A549 (cell line): ENCODE measurements around the gene EXOC1. TPM values are rescaled to one million over a fixed set of nuclear protein-coding genes. Genes with fewer than 3 reads are reported as not detected.

Experiments used
- ATAC-seq, 2 experiments: fragments of 200-7000 bp in 1 of 2; fragments of >200 bp in 1 of 2; cut with Nextera tagmentation in 1 of 2; cut with Tn5 transposase in 1 of 2; 3 replicates each; pipeline versions ENCODE4 v1.8.0 to v1.9.1; 2018 to 2020; ENCODE audit warnings: mild to moderate bottlenecking in 1 of 2, moderate library complexity in 1 of 2
- CTCF ChIA-PET: fragments of 300-600 bp; sonication (Branson Sonifier 250); formaldehyde crosslinking; extraction: SDS; loops from one replicate; lab custom pipeline; 2021; ENCODE audit warnings: antibody characterized with exemption, inconsistent platforms; lab: Yijun Ruan, JAX
- POLR2A ChIA-PET: fragments of 350-600 bp; formaldehyde crosslinking; extraction: SDS; loops from one replicate; lab custom pipeline; 2021; ENCODE audit warnings: antibody characterized with exemption, inconsistent platforms; lab: Yijun Ruan, JAX
- DNase-seq, 2 experiments: peaks; one replicate each; pipeline versions ENCODE4 v3.0.0 to v3.0.0-alpha.2; 2011 to 2016; ENCODE audit warnings: low read depth in 1 of 2, low spot score in 1 of 2
- FAIRE-seq: peaks from 2 replicates; lab custom pipeline; 2011; peaks lifted over from hg19 to GRCh38; lab: Jason Lieb, UNC
- H3K27ac ChIP-seq, 2 experiments: fragments of >200 bp; sonication (Bioruptor Twin); formaldehyde crosslinking; 3 replicates each; pipeline ENCODE4 v1.5.1; 2016 to 2017
- H3K4me1 ChIP-seq: fragments of >200 bp; sonication (Bioruptor Twin); formaldehyde crosslinking; 3 replicates; pipeline ENCODE4 v1.6.1; 2016
- H3K4me2 ChIP-seq: fragments of >200 bp; sonication (Bioruptor Twin); formaldehyde crosslinking; 3 replicates; pipeline ENCODE4 v1.6.1; 2016
- H3K4me3 ChIP-seq: fragments of >200 bp; sonication (Bioruptor Twin); formaldehyde crosslinking; 3 replicates; pipeline ENCODE4 v1.5.1; 2016
- H3K9me3 ChIP-seq: fragments of >200 bp; sonication (Bioruptor Twin); formaldehyde crosslinking; 3 replicates; pipeline ENCODE4 v1.6.1; 2016
- CBX2 ChIP-seq: fragments of 200-600 bp; sonication (generic); IDR thresholded peaks from 2 replicates; pipeline ENCODE4 v1.6.1; 2016; ENCODE audit warnings: low read depth, mild to moderate bottlenecking, borderline replicate concordance
- CBX8 ChIP-seq: fragments of 200-600 bp; sonication (generic); IDR thresholded peaks from 2 replicates; pipeline ENCODE4 v1.6.1; 2016
- CEBPB ChIP-seq, 2 experiments: fragments of >200 bp in 1 of 2; sonication (Bioruptor Twin) in 1 of 2; formaldehyde crosslinking in 1 of 2; IDR thresholded peaks; 2 replicates each; pipeline ENCODE4 v1.6.1; 2012 to 2016
- CHD2 ChIP-seq: fragments of 150-350 bp; IDR thresholded peaks from 2 replicates; pipeline ENCODE4 v1.6.1; 2014; ENCODE audit warnings: low read length; ENCODE audit not compliant: partially characterized antibody
- EHF ChIP-seq: fragments of 250-450 bp; sonication (Bioruptor Pico); IDR thresholded peaks from 2 replicates; pipeline ENCODE4 v1.5.0; 2020; ENCODE audit warnings: mild to moderate bottlenecking
- ESRRA ChIP-seq: fragments of 150-350 bp; IDR thresholded peaks from 2 replicates; pipeline ENCODE4 v1.6.1; 2014; ENCODE audit warnings: mild to moderate bottlenecking, low read length, borderline replicate concordance
- FOSB ChIP-seq: fragments of 250-450 bp; sonication (Bioruptor Pico); IDR thresholded peaks from 2 replicates; pipeline ENCODE4 v1.5.0; 2020; ENCODE audit warnings: mild to moderate bottlenecking, moderate library complexity
- FOSL2 ChIP-seq, 2 experiments: fragments of 450-650 bp in 1 of 2; fragments of >200 bp in 1 of 2; sonication (Bioruptor Twin) in 1 of 2; formaldehyde crosslinking; IDR thresholded peaks; 2 replicates each; pipeline versions ENCODE4 v1.5.0 to v1.6.1; 2016 to 2020; ENCODE audit warnings: mild to moderate bottlenecking in 1 of 2, moderate library complexity in 1 of 2
- HOXB5 ChIP-seq: fragments of 250-450 bp; sonication (Bioruptor Pico); IDR thresholded peaks from 2 replicates; pipeline ENCODE4 v1.5.0; 2020; ENCODE audit warnings: mild to moderate bottlenecking, moderate library complexity
- JUN ChIP-seq, 2 experiments: fragments of >200 bp; sonication (Bioruptor Twin); formaldehyde crosslinking; IDR thresholded peaks; 2 replicates in 1 of 2; 3 replicates in 1 of 2; pipeline ENCODE4 v1.6.1; 2016 to 2017
- KDM1A ChIP-seq: fragments of 200-600 bp; sonication (generic); IDR thresholded peaks from 2 replicates; pipeline ENCODE4 v1.6.1; 2016; ENCODE audit warnings: low read depth, mild to moderate bottlenecking
- KDM5A ChIP-seq: fragments of 200-600 bp; sonication (generic); IDR thresholded peaks from 2 replicates; pipeline ENCODE4 v1.6.1; 2016; ENCODE audit warnings: antibody characterized with exemption, mild to moderate bottlenecking
- MAZ ChIP-seq: fragments of 150-350 bp; IDR thresholded peaks from 2 replicates; pipeline ENCODE4 v1.6.1; 2014; ENCODE audit warnings: antibody characterized with exemption, low read depth, low read length, borderline replicate concordance
- NFE2L2 ChIP-seq: fragments of 150-350 bp; conservative IDR thresholded peaks from 2 replicates; pipeline ENCODE4 v1.6.1; 2014; ENCODE audit warnings: low read length
- PHF8 ChIP-seq: fragments of 200-600 bp; sonication (generic); IDR thresholded peaks from 2 replicates; pipeline ENCODE4 v1.6.1; 2016; ENCODE audit warnings: low read depth, mild to moderate bottlenecking, antibody characterized with exemption, moderate library complexity, borderline replicate concordance
- POLR2A ChIP-seq: IDR thresholded peaks from 2 replicates; pipeline ENCODE4 v1.6.1; 2012; ENCODE audit warnings: mild to moderate bottlenecking, low read length
- RAD21 ChIP-seq, 2 experiments: fragments of >200 bp in 1 of 2; sonication (Bioruptor Twin) in 1 of 2; formaldehyde crosslinking in 1 of 2; IDR thresholded peaks in 1 of 2; conservative IDR thresholded peaks in 1 of 2; 2 replicates in 1 of 2; 3 replicates in 1 of 2; pipeline ENCODE4 v1.6.1; 2012 to 2018; ENCODE audit warnings: inconsistent platforms in 1 of 2
- RARB ChIP-seq: fragments of 250-450 bp; sonication (Bioruptor Pico); IDR thresholded peaks from 2 replicates; pipeline ENCODE4 v1.8.0; 2021; ENCODE audit warnings: mild to moderate bottlenecking, moderate library complexity
- RFX5 ChIP-seq: fragments of 450-650 bp; IDR thresholded peaks from 2 replicates; pipeline ENCODE4 v1.7.1; 2014; ENCODE audit warnings: antibody characterized with exemption, mild to moderate bottlenecking, moderate library complexity
- SMC3 ChIP-seq: fragments of >200 bp; sonication (Bioruptor Twin); formaldehyde crosslinking; IDR thresholded peaks from 3 replicates; pipeline ENCODE4 v1.6.1; 2018; ENCODE audit warnings: inconsistent platforms
- TP53 ChIP-seq: fragments of 250-450 bp; sonication (Bioruptor Pico); IDR thresholded peaks from 2 replicates; pipeline ENCODE4 v1.5.0; 2021; ENCODE audit warnings: mild to moderate bottlenecking, moderate library complexity
- ZNF302 ChIP-seq: fragments of 250-450 bp; sonication (Bioruptor Pico); IDR thresholded peaks from 2 replicates; pipeline ENCODE4 v1.9.0; 2021; ENCODE audit warnings: inconsistent platforms, mild to moderate bottlenecking, moderate library complexity
- ZSCAN20 ChIP-seq: fragments of 250-450 bp; sonication (Bioruptor Pico); IDR thresholded peaks from 2 replicates; pipeline ENCODE4 v1.8.0; 2022; ENCODE audit warnings: mild to moderate bottlenecking, moderate library complexity
- WGBS: methylation state at CpG from one replicate; pipeline ENCODE4 v1.1.6; 2017; ENCODE audit errors: missing lambda C conversion rate; 5-methylcytosine and 5-hydroxymethylcytosine counted together
- polyA plus RNA-seq, 4 experiments: library from polyadenylated mRNA; depleted of rRNA in 3 of 4; stranded (reverse); fragments of >200 nt; fragmentation: RNase III in 1 of 4; extraction: RNeasy Plus Mini Kit Qiagen cat#74134 plus additional on column Dnase treatment in 1 of 4; gene quantifications; 2 replicates in 3 of 4; 3 replicates in 1 of 4; pipeline ENCODE4 v1.2.3, GENCODE V29; 2011 to 2017
- TF ChIP-seq, protein P1 (sequence below): fragments of 150-350 bp; IDR thresholded peaks from 2 replicates; pipeline ENCODE4 v1.6.1; 2014; ENCODE audit warnings: low read depth, mild to moderate bottlenecking, low read length
- TF ChIP-seq, protein P2 (sequence below): fragments of 450-650 bp; IDR thresholded peaks from 2 replicates; pipeline ENCODE4 v1.6.1; 2014; ENCODE audit warnings: antibody characterized with exemption
- TF ChIP-seq, protein P3 (sequence below): fragments of >200 bp; sonication (Bioruptor Twin); formaldehyde crosslinking; IDR thresholded peaks from 3 replicates; pipeline ENCODE4 v1.6.1; 2016
- TF ChIP-seq, protein P4 (sequence below): fragments of >200 bp; sonication (Bioruptor Twin); formaldehyde crosslinking; IDR thresholded peaks from 3 replicates; pipeline ENCODE4 v1.5.1; 2016

The EXOC1 gene
- polyA plus RNA-seq, 2 of the 4 experiments (the other 2 are of a cell fraction) = 12.8 to 22.4 TPM

DNA sequence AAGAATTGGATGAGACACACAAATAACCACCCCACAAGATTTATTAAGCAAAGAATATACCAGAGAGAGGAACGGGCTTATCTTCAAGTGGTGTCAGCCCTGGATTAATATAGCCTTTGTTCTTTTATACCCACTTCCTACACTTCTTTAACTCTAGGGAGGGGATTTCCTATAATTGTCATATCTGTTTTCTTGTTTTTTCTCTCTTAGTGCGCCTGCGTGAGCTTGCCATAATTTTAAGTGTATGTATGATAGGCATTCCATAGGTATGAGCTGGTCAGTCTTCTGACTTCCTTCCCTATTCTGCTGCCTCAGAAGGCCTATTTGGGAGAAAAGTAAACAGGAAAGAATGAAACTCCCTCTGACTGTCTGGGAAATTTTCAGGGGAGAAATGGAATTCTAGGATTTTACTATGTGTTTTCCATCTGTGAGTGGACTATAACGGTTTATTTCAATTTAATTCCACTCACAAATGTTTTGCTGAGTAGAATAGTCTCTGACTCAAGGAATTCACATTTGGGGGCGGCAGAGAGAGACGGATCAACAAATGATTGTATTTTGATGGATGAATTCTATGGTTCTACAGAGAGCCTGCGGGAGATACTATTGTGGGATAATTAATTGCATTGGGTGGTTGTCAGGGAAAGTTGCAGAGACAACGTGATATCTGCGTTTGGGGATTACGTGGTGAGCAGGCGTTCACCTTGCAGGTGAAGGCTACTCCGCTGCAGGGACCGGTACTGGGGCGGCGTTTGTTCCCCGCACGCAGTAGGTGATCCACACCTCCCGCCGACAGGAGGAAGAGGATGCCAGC lies 94.7 kb downstream of the EXOC1 start:
- DNase-seq (peak; percentile 18 to 63), ATAC-seq (peak; percentile 62 to 69), FAIRE-seq (no peak)
- peak overlapping the region; percentile 92 for H3K4me2 ChIP-seq
- peak overlapping the region; percentile 84 for H3K4me3 ChIP-seq
- ChIA-PET POLR2A (interaction anchor here (0.8 to 1.6 kb wide), 8 partner anchors 8 to 487 kb away, joined by 3 to 11 read pairs (median 4); partner anchors contain the start of genes AASDH and PPAT), CTCF (interaction anchor here (0.6 to 2.7 kb wide), 29 partner anchors 8 to 362 kb away, joined by 3 to 24 read pairs (median 4); no protein-coding TSS in a partner anchor)
- H3K9me3 ChIP-seq = no peaks in the 10 kb centered on the region
- H3K4me1 ChIP-seq = peaks cover 17% of the 10 kb centered on the region
- peak overlapping the region; percentile 94 to 99 for H3K27ac ChIP-seq
- TF ChIP-seq, protein P1, sequence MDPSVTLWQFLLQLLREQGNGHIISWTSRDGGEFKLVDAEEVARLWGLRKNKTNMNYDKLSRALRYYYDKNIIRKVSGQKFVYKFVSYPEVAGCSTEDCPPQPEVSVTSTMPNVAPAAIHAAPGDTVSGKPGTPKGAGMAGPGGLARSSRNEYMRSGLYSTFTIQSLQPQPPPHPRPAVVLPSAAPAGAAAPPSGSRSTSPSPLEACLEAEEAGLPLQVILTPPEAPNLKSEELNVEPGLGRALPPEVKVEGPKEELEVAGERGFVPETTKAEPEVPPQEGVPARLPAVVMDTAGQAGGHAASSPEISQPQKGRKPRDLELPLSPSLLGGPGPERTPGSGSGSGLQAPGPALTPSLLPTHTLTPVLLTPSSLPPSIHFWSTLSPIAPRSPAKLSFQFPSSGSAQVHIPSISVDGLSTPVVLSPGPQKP = no peak
- TF ChIP-seq RFX5 (no peak), JUN (IDR thresholded peaks at IDR 0.05) (no peak), FOSL2 (IDR thresholded peaks at IDR 0.05) (no peak), FOSL2 (CRISPR knock-in tag; IDR thresholded peaks at IDR 0.05) (peak; percentile 25; the same call in 1 of the 2 replicates)
- WGBS = 2% methylated on average over 11 of the region's 19 CpGs

DNA sequence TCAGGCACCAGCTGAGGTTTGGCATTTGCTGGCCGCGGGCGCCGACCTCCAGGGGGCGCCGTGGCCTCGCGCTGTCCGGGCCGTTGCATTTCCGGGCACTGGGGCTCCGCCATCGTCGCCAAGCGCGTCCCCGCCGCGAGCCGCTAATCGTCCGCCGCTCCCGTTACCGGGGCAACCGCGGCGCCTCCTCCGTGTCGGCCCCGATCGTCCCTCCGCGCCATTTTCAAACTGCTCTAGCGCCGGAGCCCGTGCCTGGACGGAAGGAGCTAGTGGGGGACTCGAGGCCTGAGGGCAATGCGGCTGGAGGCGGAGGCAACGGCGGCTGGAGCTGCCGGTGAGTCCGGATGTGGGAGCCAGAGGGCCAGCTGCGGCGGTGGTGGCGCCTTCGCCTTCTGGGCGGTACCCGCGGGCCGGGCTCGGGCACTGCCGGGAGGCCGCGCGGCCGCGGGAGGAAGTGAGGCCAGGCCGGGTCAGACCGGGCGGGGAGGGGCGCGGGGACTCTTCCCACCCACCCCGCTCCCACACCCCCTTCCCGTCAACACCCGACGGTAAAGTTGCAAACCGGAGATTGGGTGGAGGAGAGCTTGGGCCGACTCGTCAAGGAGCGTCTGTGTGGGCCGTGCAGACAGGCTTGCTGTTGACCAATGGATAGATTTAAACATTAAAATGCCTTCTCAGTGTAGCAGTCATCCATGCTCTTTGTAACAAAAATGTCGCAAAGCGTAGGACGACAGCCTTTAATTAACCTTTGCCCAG lies 95.5 kb downstream of the EXOC1 start, which contains the start of gene CEP135:
Gene CEP135, plus strand, starts transcription at position 220 of the 756 bp plus-strand sequence. CDS start 3,186 bp downstream, outside the sequence.
- WGBS = under 1% methylated on average over 7 of the region's 77 CpGs
- CTCF ChIA-PET = interaction anchor here (0.6 to 2.7 kb wide), 32 partner anchors 8 to 361 kb away, joined by 3 to 24 read pairs (median 4); partner anchors contain the start of gene EXOC1
- Histone ChIP-seq H3K27ac (peak within 1 kb of the TSS; percentile 94 to 99), H3K4me2 (peak within 1 kb of the TSS; percentile 95), H3K4me3 (peak within 1 kb of the TSS; percentile 84), H3K4me1 (peaks cover 17% of the 10 kb centered on the region), H3K9me3 (no peaks in the 10 kb centered on the region)
- POLR2A ChIA-PET = interaction anchor here (0.6 to 1.6 kb wide), 12 partner anchors 8 to 489 kb away, joined by 3 to 11 read pairs (median 4); partner anchors contain the start of genes AASDH and PPAT
- DNase-seq = peak; percentile 58 to 89
- ATAC-seq = peak; percentile 93
- no peak for FAIRE-seq
- TF ChIP-seq ESRRA = no peak
- TF ChIP-seq PHF8 = no peak; the same call in 1 of the 2 replicates
- TF ChIP-seq, protein P2, sequence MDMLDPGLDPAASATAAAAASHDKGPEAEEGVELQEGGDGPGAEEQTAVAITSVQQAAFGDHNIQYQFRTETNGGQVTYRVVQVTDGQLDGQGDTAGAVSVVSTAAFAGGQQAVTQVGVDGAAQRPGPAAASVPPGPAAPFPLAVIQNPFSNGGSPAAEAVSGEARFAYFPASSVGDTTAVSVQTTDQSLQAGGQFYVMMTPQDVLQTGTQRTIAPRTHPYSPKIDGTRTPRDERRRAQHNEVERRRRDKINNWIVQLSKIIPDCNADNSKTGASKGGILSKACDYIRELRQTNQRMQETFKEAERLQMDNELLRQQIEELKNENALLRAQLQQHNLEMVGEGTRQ = no peak
- TF ChIP-seq CHD2 = no peak
- TF ChIP-seq SMC3 = peak; percentile 65
- no peak for TF ChIP-seq FOSB (CRISPR knock-in tag)
- peak; percentile 48 to 72 for TF ChIP-seq RAD21 (conservative IDR thresholded peaks at IDR 0.05 in 1 of 2, IDR thresholded peaks at IDR 0.05 in 1 of 2)
- TF ChIP-seq MAZ = no peak
- TF ChIP-seq TP53 = no peak
- TF ChIP-seq ZSCAN20 (CRISPR knock-in tag) = no peak
- no peak for TF ChIP-seq CEBPB (IDR thresholded peaks at IDR 0.05)
- no peak for TF ChIP-seq NFE2L2
- no peak for TF ChIP-seq KDM1A
- no peak for TF ChIP-seq EHF (CRISPR knock-in tag)
- no peak for TF ChIP-seq ZNF302 (CRISPR knock-in tag)
- peak; percentile 46 for TF ChIP-seq POLR2A
- TF ChIP-seq JUN (IDR thresholded peaks at IDR 0.05) = peak in 1 of 2 experiments; percentile 67; a peak in 3 of 5 replicates
- TF ChIP-seq, protein P3, sequence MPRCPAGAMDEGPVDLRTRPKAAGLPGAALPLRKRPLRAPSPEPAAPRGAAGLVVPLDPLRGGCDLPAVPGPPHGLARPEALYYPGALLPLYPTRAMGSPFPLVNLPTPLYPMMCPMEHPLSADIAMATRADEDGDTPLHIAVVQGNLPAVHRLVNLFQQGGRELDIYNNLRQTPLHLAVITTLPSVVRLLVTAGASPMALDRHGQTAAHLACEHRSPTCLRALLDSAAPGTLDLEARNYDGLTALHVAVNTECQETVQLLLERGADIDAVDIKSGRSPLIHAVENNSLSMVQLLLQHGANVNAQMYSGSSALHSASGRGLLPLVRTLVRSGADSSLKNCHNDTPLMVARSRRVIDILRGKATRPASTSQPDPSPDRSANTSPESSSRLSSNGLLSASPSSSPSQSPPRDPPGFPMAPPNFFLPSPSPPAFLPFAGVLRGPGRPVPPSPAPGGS = peak; percentile 42; the same call in 1 of the 3 replicates
- TF ChIP-seq RARB = no peak
- peak; percentile 66 for TF ChIP-seq KDM5A
- TF ChIP-seq CBX8 = no peak
- no peak for TF ChIP-seq HOXB5 (CRISPR knock-in tag)
- TF ChIP-seq CBX2 = no peak
- TF ChIP-seq, protein P4, sequence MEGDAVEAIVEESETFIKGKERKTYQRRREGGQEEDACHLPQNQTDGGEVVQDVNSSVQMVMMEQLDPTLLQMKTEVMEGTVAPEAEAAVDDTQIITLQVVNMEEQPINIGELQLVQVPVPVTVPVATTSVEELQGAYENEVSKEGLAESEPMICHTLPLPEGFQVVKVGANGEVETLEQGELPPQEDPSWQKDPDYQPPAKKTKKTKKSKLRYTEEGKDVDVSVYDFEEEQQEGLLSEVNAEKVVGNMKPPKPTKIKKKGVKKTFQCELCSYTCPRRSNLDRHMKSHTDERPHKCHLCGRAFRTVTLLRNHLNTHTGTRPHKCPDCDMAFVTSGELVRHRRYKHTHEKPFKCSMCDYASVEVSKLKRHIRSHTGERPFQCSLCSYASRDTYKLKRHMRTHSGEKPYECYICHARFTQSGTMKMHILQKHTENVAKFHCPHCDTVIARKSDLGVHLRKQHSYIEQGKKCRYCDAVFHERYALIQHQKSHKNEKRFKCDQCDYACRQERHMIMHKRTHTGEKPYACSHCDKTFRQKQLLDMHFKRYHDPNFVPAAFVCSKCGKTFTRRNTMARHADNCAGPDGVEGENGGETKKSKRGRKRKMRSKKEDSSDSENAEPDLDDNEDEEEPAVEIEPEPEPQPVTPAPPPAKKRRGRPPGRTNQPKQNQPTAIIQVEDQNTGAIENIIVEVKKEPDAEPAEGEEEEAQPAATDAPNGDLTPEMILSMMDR = peak; percentile 80
